Measurements from ENCODE around the gene MRPL48. TPM values are rescaled to one million over a fixed set of nuclear protein-coding genes. Genes with fewer than 3 reads are reported as not detected.

MRPL48 gene
- 51.6 TPM for polyA plus RNA-seq (2013, experiment 1 of 2)
- 56.4 TPM for polyA plus RNA-seq (2013, experiment 2 of 2)

DNA sequence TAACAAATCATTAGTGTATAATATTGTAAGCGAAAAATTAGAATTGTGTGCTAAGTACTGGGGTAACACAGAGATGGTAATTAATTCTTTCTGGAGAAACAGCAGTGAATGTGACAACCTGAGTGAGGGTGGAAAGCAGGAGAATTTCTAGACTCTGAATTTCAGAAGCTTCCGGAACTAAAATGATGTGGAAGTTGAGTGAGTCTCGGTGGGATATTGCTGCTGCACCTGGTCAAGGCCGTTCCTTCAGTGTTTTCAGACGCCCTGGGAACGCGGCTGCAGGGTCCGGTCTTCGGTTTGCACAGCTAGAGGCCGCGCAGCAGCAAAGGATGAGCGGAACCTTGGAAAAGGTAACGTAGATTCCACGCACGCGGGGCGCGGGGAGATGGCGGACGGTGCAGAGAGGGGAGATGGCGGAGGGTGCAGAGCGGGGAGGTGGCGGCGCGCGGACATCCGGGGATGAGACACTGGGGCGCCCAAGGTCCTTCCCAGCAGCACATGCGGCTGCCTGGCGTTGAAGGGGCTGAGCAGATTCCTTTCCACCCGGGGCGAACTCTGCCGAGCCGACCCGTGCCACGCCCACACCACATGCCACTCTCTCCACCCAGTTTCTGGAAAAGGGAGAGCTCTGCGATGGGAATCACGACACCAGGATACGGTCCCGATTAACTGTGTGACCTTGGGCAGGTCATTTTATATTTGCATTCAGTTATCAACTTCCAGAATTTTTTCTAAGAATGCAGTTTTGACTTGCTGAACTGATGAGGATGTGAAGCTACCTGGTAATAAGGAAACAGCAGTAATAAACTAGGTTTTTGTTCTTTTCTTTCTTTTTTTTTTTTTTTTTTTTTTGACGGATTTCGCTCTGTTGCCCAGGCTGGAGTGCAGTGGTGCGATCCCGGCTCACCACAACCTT, at the start of gene MRPL48:
Gene MRPL48 (plus strand): TSS at position 232 of the 916 bp plus-strand sequence. CDS start 98 bp downstream, at position 330.
- Histone ChIP-seq H3K14ac (ENCODE audit: low read length) (peak within 1 kb of the TSS; percentile 99), H4K91ac (ENCODE audit: low read depth, low read length, poor library complexity) (peak within 1 kb of the TSS; percentile 100), H2AK5ac (ENCODE audit: low read depth, low read length) (peak within 1 kb of the TSS; percentile 18), H3K4me1 (ENCODE audit: control insufficient read depth in 2 of 2, insufficient read depth in 1 of 2, low read depth in 1 of 2, low read length in 2 of 2) (peaks cover 1 to 6% of the 10 kb centered on the region in 2 donors), H3K18ac (ENCODE audit: low read length) (peak within 1 kb of the TSS; percentile 100), H3K36me3 (replicated peaks in 1 of 2; ENCODE audit: control insufficient read depth in 2 of 2, insufficient read depth in 2 of 2, low read length in 2 of 2) (peaks cover 0 to 7% of the 10 kb centered on the region in 2 donors), H2BK12ac (ENCODE audit: low read length) (peak within 1 kb of the TSS; percentile 8), H3K23ac (ENCODE audit: low read depth, low read length, poor library complexity) (peak within 1 kb of the TSS; percentile 99), H2AFZ (ENCODE audit: low read length) (peak within 1 kb of the TSS; percentile 97), H3K4ac (ENCODE audit: low read length) (no peak within 1 kb of the TSS), H3K27ac (replicated peaks; ENCODE audit: low read length) (peak within 1 kb of the TSS; percentile 97), H3K4me2 (ENCODE audit: insufficient read depth, low read length, poor library complexity, severe bottlenecking) (peak within 1 kb of the TSS; percentile 78), H3K9me3 (replicated peaks in 1 of 2; ENCODE audit: control insufficient read depth in 2 of 2, insufficient read depth in 1 of 2, low read depth in 1 of 2, low read length in 2 of 2) (no peaks in the 10 kb centered on the region), H4K8ac (ENCODE audit: low read depth, low read length) (peak within 1 kb of the TSS; percentile 100), H2BK5ac (ENCODE audit: low read length) (peak within 1 kb of the TSS; percentile 99), H3K27me3 (ENCODE audit: control insufficient read depth in 3 of 3, insufficient read depth in 3 of 3, low read depth in 1 of 3, low read length in 3 of 3) (no peaks in the 10 kb centered on the region), H2BK15ac (ENCODE audit: low read length) (peak within 1 kb of the TSS; percentile 99), H2BK120ac (ENCODE audit: low read depth, low read length) (peak within 1 kb of the TSS; percentile 99), H3K4me3 (ENCODE audit: low read length in 2 of 2) (peak within 1 kb of the TSS; percentile 80 to 90), H3K9ac (ENCODE audit: low read depth, low read length, poor library complexity) (peak within 1 kb of the TSS; percentile 99), H3K79me1 (ENCODE audit: low read depth, low read length) (no peaks in the 10 kb centered on the region)
- no CpG with 5 or more reads among the region's 44 CpGs for WGBS, 2 donors (ENCODE audit: extremely low coverage in 2 of 2, insufficient read length in 2 of 2, insufficient replicate concordance in 1 of 2)
- DNase-seq (ENCODE audit: low spot score): peak; percentile 91

DNA sequence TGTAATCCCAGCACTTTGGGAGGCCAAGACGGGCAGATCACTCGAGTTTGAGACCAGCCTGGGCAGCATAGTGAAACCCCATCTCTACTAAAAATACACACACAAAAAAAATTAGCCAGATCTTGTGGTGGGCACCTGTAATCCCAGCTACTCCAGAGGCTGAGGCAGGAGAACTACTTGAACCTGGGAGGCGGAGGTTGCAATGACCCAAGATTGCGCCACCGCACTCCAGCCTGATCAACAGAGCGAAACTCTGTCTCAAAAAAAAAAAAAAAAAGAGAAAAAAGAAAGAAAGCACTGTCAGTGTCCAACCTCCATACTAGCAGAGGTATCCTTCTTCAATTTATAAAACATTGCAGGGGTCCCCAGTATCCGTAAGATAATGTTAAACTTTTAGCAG, 44.6 kb upstream of the MRPL48 start:
- Histone ChIP-seq H3K14ac (ENCODE audit: low read length) (no peak overlapping the region), H3K79me1 (ENCODE audit: low read depth, low read length) (peaks cover 4% of the 10 kb centered on the region), H2AK5ac (ENCODE audit: low read depth, low read length) (no peak overlapping the region), H3K9me3 (replicated peaks in 1 of 2; ENCODE audit: control insufficient read depth in 2 of 2, insufficient read depth in 1 of 2, low read depth in 1 of 2, low read length in 2 of 2) (peaks cover 0 to 1% of the 10 kb centered on the region in 2 donors), H2AFZ (ENCODE audit: low read length) (no peak overlapping the region), H3K4ac (ENCODE audit: low read length) (no peak overlapping the region), H2BK120ac (ENCODE audit: low read depth, low read length) (no peak overlapping the region), H4K8ac (ENCODE audit: low read depth, low read length) (no peak overlapping the region), H3K27ac (replicated peaks; ENCODE audit: low read length) (no peak overlapping the region), H3K4me1 (ENCODE audit: control insufficient read depth in 2 of 2, insufficient read depth in 1 of 2, low read depth in 1 of 2, low read length in 2 of 2) (no peaks in the 10 kb centered on the region), H3K23ac (ENCODE audit: low read depth, low read length, poor library complexity) (no peak overlapping the region), H3K4me2 (ENCODE audit: insufficient read depth, low read length, poor library complexity, severe bottlenecking) (no peak overlapping the region), H3K36me3 (replicated peaks in 1 of 2; ENCODE audit: control insufficient read depth in 2 of 2, insufficient read depth in 2 of 2, low read length in 2 of 2) (peaks cover 0 to 4% of the 10 kb centered on the region in 2 donors), H2BK5ac (ENCODE audit: low read length) (no peak overlapping the region), H4K91ac (ENCODE audit: low read depth, low read length, poor library complexity) (no peak overlapping the region), H3K9ac (ENCODE audit: low read depth, low read length, poor library complexity) (no peak overlapping the region), H2BK12ac (ENCODE audit: low read length) (no peak overlapping the region), H3K4me3 (ENCODE audit: low read length in 2 of 2) (no peak overlapping the region), H3K27me3 (ENCODE audit: control insufficient read depth in 3 of 3, insufficient read depth in 3 of 3, low read depth in 1 of 3, low read length in 3 of 3) (no peaks in the 10 kb centered on the region), H2BK15ac (ENCODE audit: low read length) (no peak overlapping the region), H3K18ac (ENCODE audit: low read length) (no peak overlapping the region)
- DNase-seq (ENCODE audit: low spot score): no peak
- WGBS, 2 donors (ENCODE audit: extremely low coverage in 2 of 2, insufficient read length in 2 of 2, insufficient replicate concordance in 1 of 2): no CpG with 5 or more reads among the region's 7 CpGs

DNA sequence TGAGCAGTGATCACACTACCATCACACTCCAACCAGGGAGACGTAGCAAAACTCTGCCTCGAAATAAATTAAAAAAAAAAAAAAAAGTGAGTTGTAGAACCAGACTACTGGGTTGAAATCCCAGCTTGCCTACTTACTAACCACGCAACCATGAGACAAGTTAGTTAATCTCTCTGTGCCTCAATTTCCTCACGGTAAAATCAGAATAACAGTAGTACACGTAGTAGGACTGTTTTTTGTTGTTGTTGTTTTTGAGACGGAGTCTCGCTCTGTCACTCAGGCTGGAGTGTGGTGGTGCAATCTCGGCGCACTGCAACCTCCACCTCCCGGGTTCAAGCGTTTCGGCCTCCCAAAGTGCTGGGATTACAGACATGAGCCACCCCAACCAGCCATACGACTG, 41.0 kb upstream of the MRPL48 start:
- no CpG with 5 or more reads among the region's 13 CpGs for WGBS, 2 donors (ENCODE audit: extremely low coverage in 2 of 2, insufficient read length in 2 of 2, insufficient replicate concordance in 1 of 2)
- H3K27me3 ChIP-seq (ENCODE audit: control insufficient read depth in 3 of 3, insufficient read depth in 3 of 3, low read depth in 1 of 3, low read length in 3 of 3): no peaks in the 10 kb centered on the region

DNA sequence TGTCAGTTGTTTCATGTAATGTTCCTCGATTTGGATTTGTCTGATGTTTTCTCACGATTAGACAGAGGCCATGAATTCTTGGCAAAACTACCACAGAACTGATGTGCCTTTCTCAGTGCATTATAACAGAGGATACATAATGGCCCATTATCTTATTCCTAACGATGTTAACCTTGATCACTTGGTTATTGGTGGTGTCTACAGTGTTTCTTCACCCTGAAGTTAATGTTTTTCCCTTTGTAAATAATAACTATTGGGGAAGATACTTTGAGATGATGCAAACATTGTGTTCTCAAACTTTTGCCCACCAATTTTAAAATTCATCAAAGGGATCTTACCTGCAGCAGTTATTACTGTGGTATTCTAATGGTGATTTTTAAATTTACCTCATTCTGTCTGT, 39.9 kb upstream of the MRPL48 start:
- Histone ChIP-seq H3K9me3 (replicated peaks in 1 of 2; ENCODE audit: control insufficient read depth in 2 of 2, insufficient read depth in 1 of 2, low read depth in 1 of 2, low read length in 2 of 2) (peaks cover 0 to 1% of the 10 kb centered on the region in 2 donors), H2BK12ac (ENCODE audit: low read length) (no peak overlapping the region), H3K79me1 (ENCODE audit: low read depth, low read length) (peaks cover 2% of the 10 kb centered on the region), H3K27me3 (ENCODE audit: control insufficient read depth in 3 of 3, insufficient read depth in 3 of 3, low read depth in 1 of 3, low read length in 3 of 3) (no peaks in the 10 kb centered on the region), H4K8ac (ENCODE audit: low read depth, low read length) (no peak overlapping the region), H3K27ac (replicated peaks; ENCODE audit: low read length) (no peak overlapping the region), H3K23ac (ENCODE audit: low read depth, low read length, poor library complexity) (no peak overlapping the region), H2BK15ac (ENCODE audit: low read length) (no peak overlapping the region), H3K4me2 (ENCODE audit: insufficient read depth, low read length, poor library complexity, severe bottlenecking) (no peak overlapping the region), H3K9ac (ENCODE audit: low read depth, low read length, poor library complexity) (no peak overlapping the region), H4K91ac (ENCODE audit: low read depth, low read length, poor library complexity) (no peak overlapping the region), H2BK5ac (ENCODE audit: low read length) (no peak overlapping the region), H3K4me3 (ENCODE audit: low read length in 2 of 2) (no peak overlapping the region), H3K4me1 (ENCODE audit: control insufficient read depth in 2 of 2, insufficient read depth in 1 of 2, low read depth in 1 of 2, low read length in 2 of 2) (no peaks in the 10 kb centered on the region), H2BK120ac (ENCODE audit: low read depth, low read length) (no peak overlapping the region), H3K4ac (ENCODE audit: low read length) (no peak overlapping the region), H3K18ac (ENCODE audit: low read length) (no peak overlapping the region), H2AK5ac (ENCODE audit: low read depth, low read length) (no peak overlapping the region), H3K14ac (ENCODE audit: low read length) (no peak overlapping the region), H3K36me3 (replicated peaks in 1 of 2; ENCODE audit: control insufficient read depth in 2 of 2, insufficient read depth in 2 of 2, low read length in 2 of 2) (no peaks in the 10 kb centered on the region), H2AFZ (ENCODE audit: low read length) (no peak overlapping the region)
- WGBS, 2 donors (ENCODE audit: extremely low coverage in 2 of 2, insufficient read length in 2 of 2, insufficient replicate concordance in 1 of 2): no CpG with 5 or more reads among the region's 3 CpGs
- no peak for DNase-seq (ENCODE audit: low spot score)

More for the DNA sequence above, 41.0 kb upstream of the MRPL48 start:
- Histone ChIP-seq H2BK5ac (ENCODE audit: low read length) (no peak overlapping the region), H3K14ac (ENCODE audit: low read length) (no peak overlapping the region), H2AFZ (ENCODE audit: low read length) (no peak overlapping the region), H4K8ac (ENCODE audit: low read depth, low read length) (no peak overlapping the region), H3K4me1 (ENCODE audit: control insufficient read depth in 2 of 2, insufficient read depth in 1 of 2, low read depth in 1 of 2, low read length in 2 of 2) (no peaks in the 10 kb centered on the region), H3K79me1 (ENCODE audit: low read depth, low read length) (peaks cover 6% of the 10 kb centered on the region), H3K36me3 (replicated peaks in 1 of 2; ENCODE audit: control insufficient read depth in 2 of 2, insufficient read depth in 2 of 2, low read length in 2 of 2) (no peaks in the 10 kb centered on the region), H3K27ac (replicated peaks; ENCODE audit: low read length) (no peak overlapping the region), H2BK15ac (ENCODE audit: low read length) (no peak overlapping the region), H2AK5ac (ENCODE audit: low read depth, low read length) (no peak overlapping the region), H3K4ac (ENCODE audit: low read length) (no peak overlapping the region), H2BK120ac (ENCODE audit: low read depth, low read length) (no peak overlapping the region), H3K9ac (ENCODE audit: low read depth, low read length, poor library complexity) (no peak overlapping the region), H4K91ac (ENCODE audit: low read depth, low read length, poor library complexity) (no peak overlapping the region), H3K9me3 (replicated peaks in 1 of 2; ENCODE audit: control insufficient read depth in 2 of 2, insufficient read depth in 1 of 2, low read depth in 1 of 2, low read length in 2 of 2) (peaks cover 0 to 1% of the 10 kb centered on the region in 2 donors), H3K4me3 (ENCODE audit: low read length in 2 of 2) (no peak overlapping the region), H2BK12ac (ENCODE audit: low read length) (no peak overlapping the region), H3K18ac (ENCODE audit: low read length) (no peak overlapping the region), H3K23ac (ENCODE audit: low read depth, low read length, poor library complexity) (no peak overlapping the region), H3K4me2 (ENCODE audit: insufficient read depth, low read length, poor library complexity, severe bottlenecking) (no peak overlapping the region)
- no peak for DNase-seq (ENCODE audit: low spot score)
